Measurements from ENCODE around the gene PEX12. TPM values are rescaled to one million over a fixed set of nuclear protein-coding genes. Genes with fewer than 3 reads are reported as not detected.
"Not testable (repeated sequence)": the region's sequence is repeated elsewhere in the genome, so short reads cannot be mapped to it uniquely, and the experiment has no call there.

PEX12 gene
- total RNA-seq, 1 experiment from 2014 or later = 9.4 TPM

DNA sequence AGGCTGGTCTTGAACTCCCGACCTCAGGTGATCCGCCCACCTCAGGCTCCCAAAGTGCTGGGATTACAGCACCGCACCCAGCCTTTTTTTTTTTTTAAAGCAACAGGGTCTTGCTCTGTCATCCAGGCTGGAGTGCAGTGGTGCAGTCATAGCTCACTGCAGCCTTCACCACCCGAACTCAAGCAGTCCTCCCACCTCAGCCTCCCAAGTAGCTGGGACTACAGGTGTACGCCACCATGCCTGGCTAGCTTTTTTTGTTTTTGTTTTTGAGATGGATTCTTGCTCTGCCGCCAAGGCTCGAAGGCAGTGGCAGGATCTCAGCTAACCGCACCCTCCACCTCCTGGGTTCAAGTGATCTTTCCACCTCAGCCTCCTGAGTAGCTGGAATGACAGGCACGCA is 43.0 kb downstream of the PEX12 start:
- H3K4me1 ChIP-seq; H3K36me3 ChIP-seq; H3K27me3 ChIP-seq; DNase-seq; H3K4me3 ChIP-seq; H3K27ac ChIP-seq; H3K9me3 ChIP-seq (replicated peaks): not testable (repeated sequence)

DNA sequence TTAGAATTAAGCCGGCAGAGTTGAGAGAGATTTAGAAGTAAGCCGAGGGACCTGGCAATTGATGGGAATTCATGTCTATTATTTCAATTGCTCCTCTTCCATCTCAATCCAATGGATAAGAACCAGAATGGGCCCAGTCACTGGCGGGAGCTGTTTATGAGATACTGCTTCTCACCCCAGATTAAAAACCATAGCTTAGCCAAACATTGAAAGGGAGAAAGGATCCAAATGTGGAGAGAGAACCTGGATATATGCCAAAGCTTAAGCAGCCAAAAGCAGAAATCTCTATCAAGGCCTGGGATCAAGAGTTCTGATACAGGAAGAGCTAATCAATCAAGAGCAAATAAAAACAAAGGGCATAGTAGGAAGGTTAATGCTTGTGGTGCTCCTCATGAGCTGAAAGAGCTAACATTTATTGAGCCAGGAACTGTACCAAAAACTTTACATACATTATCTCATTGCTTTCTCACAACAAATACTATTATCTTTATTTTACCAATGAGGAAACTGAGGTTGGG is 43.7 kb downstream of the PEX12 start:
- peaks cover 9% of the 10 kb centered on the region for H3K27me3 ChIP-seq
- no peak overlapping the region for H3K27ac ChIP-seq
- DNase-seq = no peak
- H3K9me3 ChIP-seq (replicated peaks) = no peaks in the 10 kb centered on the region
- H3K4me1 ChIP-seq = no peaks in the 10 kb centered on the region
- no peaks in the 10 kb centered on the region for H3K36me3 ChIP-seq
- H3K4me3 ChIP-seq = no peak overlapping the region

DNA sequence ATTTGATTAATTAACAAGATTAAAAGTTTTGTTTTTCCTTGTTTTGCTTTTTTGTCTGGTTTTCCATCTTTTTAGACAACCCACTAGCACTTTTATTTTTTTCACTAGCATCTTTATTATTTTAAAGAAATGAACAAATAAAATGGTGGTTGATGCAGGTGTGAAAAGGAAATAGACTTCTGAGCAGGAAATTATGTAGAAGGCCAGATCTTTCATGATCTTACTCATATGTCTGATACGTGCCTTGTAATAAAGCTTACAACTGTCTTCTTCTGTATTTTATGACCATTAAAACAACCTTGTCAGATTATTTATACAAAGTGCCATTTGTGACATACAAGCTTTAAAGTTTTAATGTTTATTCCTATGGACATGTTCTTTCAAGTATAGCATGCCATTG is 47.2 kb downstream of the PEX12 start:
- H3K36me3 ChIP-seq = no peaks in the 10 kb centered on the region
- no peak overlapping the region for H3K4me3 ChIP-seq
- H3K27ac ChIP-seq = no peak overlapping the region
- H3K27me3 ChIP-seq = no peaks in the 10 kb centered on the region
- DNase-seq = no peak
- H3K9me3 ChIP-seq (replicated peaks) = no peaks in the 10 kb centered on the region
- no peaks in the 10 kb centered on the region for H3K4me1 ChIP-seq

DNA sequence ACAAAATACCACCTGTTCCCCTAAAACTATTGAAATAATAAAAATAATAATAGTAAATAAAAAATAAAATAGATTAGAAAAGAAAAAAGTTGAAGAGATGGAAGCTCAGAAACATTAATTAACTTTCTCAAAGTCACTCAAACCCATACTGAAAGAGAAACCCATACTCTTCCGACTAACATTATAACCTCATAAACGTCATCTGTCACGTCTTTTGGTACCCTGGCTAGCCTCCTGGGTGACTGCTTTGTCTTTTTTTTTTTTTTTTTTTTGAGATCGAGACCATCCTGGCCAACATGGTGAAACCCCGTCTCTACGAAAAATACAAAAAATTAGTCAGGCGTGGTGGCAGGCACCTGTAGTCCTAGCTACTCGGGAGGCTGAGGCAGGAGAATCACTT is 48.5 kb downstream of the PEX12 start:
- H3K4me3 ChIP-seq = no peak overlapping the region
- no peaks in the 10 kb centered on the region for H3K36me3 ChIP-seq
- no peak for DNase-seq
- H3K4me1 ChIP-seq = no peaks in the 10 kb centered on the region
- no peaks in the 10 kb centered on the region for H3K9me3 ChIP-seq (replicated peaks)
- no peak overlapping the region for H3K27ac ChIP-seq
- no peaks in the 10 kb centered on the region for H3K27me3 ChIP-seq

DNA sequence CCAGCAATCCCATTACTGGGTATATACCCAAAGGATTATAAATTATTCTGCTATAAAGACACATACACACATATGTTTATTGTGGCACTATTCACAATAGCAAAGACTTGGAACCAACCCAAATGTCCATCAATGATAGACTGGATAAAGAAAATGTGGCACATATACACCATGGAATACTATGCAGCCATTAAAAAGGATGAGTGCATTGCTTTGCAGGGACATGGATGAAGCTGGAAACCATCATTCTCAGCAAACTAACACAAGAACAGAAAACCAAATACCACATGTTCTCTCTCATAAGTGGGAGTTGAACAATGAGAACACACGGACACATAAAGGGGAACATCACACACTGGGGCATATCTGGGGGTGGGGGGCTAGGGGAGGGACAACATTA is 49.0 kb downstream of the PEX12 start:
- not testable (repeated sequence) for H3K4me1 ChIP-seq; H3K27me3 ChIP-seq; H3K9me3 ChIP-seq (replicated peaks)

More for the DNA sequence above, 49.0 kb downstream of the PEX12 start:
- H3K4me3 ChIP-seq, H3K36me3 ChIP-seq, DNase-seq, H3K27ac ChIP-seq: not testable (repeated sequence)

Other genes with a start within 250 kb of the PEX12 start
- 16.5 and 18.6 TPM in 2 replicates for gene SLFN11, start 204.9 kb downstream of the PEX12 start, total RNA-seq (2014; rRNA removed; shearing (Covaris generic))
- 16.3 and 19.0 TPM in 2 replicates for gene SLFN12, start 146.1 kb downstream of the PEX12 start, total RNA-seq (2014; rRNA removed; shearing (Covaris generic))
- 0.28 and 0.69 TPM in 2 replicates for gene SLFN13, start 129.8 kb downstream of the PEX12 start, total RNA-seq (2014; rRNA removed; shearing (Covaris generic))
- gene SLFN12L, start 40.9 kb downstream of the PEX12 start, total RNA-seq (2014; rRNA removed; shearing (Covaris generic)) = not detected in 2 replicates
- not detected in 2 replicates for gene SLFN14, start 17.8 kb downstream of the PEX12 start, total RNA-seq (2014; rRNA removed; shearing (Covaris generic))
- 113 and 123 TPM in 2 replicates for gene AP2B1, start 8.8 kb upstream of the PEX12 start, total RNA-seq (2014; rRNA removed; shearing (Covaris generic))
- gene RASL10B, start 153.1 kb upstream of the PEX12 start, total RNA-seq (2014; rRNA removed; shearing (Covaris generic)) = 28.3 and 29.2 TPM in 2 replicates
- gene GAS2L2, start 174.7 kb upstream of the PEX12 start, total RNA-seq (2014; rRNA removed; shearing (Covaris generic)) = not detected in 2 replicates
- gene C17orf50, start 182.3 kb upstream of the PEX12 start, total RNA-seq (2014; rRNA removed; shearing (Covaris generic)) = not detected in 2 replicates
- gene MMP28, start 217.1 kb upstream of the PEX12 start, total RNA-seq (2014; rRNA removed; shearing (Covaris generic)) = not detected in 2 replicates
- 43.9 and 60.6 TPM in 2 replicates for gene TAF15, start 230.9 kb upstream of the PEX12 start, total RNA-seq (2014; rRNA removed; shearing (Covaris generic))